ENCODE results near the gene ZFPM1.

DNA sequence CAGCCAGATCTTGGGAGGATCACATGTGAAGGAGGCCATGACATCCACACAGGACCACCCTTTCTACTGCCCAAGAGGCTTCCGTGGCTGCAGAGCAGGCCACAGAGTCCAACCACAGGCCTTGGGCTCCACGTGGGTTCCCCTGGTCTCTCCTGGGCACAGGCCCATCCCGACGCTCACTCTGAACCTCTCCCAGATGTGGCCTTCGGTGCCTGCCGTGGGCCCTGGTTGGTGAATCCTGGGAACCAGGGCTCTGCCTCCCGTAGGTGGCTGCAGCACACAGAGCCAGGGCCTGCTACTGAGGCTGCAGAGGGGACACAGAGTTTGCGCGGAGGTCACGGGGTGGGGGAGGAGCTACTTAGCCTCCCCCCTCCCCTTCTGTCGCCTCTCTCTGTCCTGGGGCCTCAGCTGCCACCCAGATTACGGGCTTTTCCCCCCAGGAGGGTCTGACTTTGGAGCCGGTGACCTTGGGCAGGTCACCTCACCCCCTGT, 55.3 kb downstream of the ZFPM1 start:
- no peak for TF ChIP-seq CTCF (conservative IDR thresholded peaks at IDR 0.05; ENCODE audit: low read length)
- TF ChIP-seq EZH2phosphoT487 (IDR thresholded peaks at IDR 0.05; ENCODE audit: borderline replicate concordance, low read depth, low read length) = no peak

Measured in OCI-LY7 (cell line).